ENCODE measurements around the gene KLHL29.

GRCh38 chr2:23522726-23523372, 137.9 kb downstream of the KLHL29 start:
- TF ChIP-seq, protein P1, sequence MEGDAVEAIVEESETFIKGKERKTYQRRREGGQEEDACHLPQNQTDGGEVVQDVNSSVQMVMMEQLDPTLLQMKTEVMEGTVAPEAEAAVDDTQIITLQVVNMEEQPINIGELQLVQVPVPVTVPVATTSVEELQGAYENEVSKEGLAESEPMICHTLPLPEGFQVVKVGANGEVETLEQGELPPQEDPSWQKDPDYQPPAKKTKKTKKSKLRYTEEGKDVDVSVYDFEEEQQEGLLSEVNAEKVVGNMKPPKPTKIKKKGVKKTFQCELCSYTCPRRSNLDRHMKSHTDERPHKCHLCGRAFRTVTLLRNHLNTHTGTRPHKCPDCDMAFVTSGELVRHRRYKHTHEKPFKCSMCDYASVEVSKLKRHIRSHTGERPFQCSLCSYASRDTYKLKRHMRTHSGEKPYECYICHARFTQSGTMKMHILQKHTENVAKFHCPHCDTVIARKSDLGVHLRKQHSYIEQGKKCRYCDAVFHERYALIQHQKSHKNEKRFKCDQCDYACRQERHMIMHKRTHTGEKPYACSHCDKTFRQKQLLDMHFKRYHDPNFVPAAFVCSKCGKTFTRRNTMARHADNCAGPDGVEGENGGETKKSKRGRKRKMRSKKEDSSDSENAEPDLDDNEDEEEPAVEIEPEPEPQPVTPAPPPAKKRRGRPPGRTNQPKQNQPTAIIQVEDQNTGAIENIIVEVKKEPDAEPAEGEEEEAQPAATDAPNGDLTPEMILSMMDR (IDR thresholded peaks at IDR 0.05) = no peak
- no peak for TF ChIP-seq POLR2A (IDR thresholded peaks at IDR 0.05)
